Stomach smooth muscle (tissue), 2 donors: ENCODE results near the gene INTS1.
A peak's percentile ranks its signal among the peaks of the same experiment; 100 is the strongest.

Experiments used
- H3K27ac ChIP-seq: one replicate; pipeline ENCODE4 v1.7.0; 2013; ENCODE audit warnings: mild to moderate bottlenecking, low read length, inconsistent platforms
- H3K27me3 ChIP-seq, 2 donors: one replicate each; pipeline ENCODE4 v1.7.0; 2013; ENCODE audit warnings: low read length in 2 of 2; ENCODE audit not compliant: insufficient read depth in 2 of 2, control insufficient read depth in 1 of 2
- H3K36me3 ChIP-seq, 2 donors: one replicate each; pipeline ENCODE4 v1.7.0; 2013; ENCODE audit warnings: low read length in 2 of 2; ENCODE audit not compliant: control insufficient read depth in 2 of 2, insufficient read depth in 2 of 2
- H3K4me1 ChIP-seq: one replicate; pipeline ENCODE4 v1.7.0; 2013; ENCODE audit warnings: low read length; ENCODE audit not compliant: control insufficient read depth, insufficient read depth
- H3K4me3 ChIP-seq, 2 donors: one replicate each; pipeline ENCODE4 v1.7.0; 2013; ENCODE audit warnings: low read length in 2 of 2
- H3K9ac ChIP-seq, 2 donors: one replicate each; pipeline ENCODE4 v1.7.0; 2013; ENCODE audit warnings: low read length in 2 of 2, mild to moderate bottlenecking in 1 of 2
- H3K9me3 ChIP-seq, 2 donors: one replicate each; pipeline ENCODE4 v1.7.0; 2013; ENCODE audit warnings: low read length in 2 of 2; ENCODE audit not compliant: control insufficient read depth in 2 of 2
- donor health status: healthy.
- donor health status: Pancreatic carcinoma.

INTS1 gene, protein sequence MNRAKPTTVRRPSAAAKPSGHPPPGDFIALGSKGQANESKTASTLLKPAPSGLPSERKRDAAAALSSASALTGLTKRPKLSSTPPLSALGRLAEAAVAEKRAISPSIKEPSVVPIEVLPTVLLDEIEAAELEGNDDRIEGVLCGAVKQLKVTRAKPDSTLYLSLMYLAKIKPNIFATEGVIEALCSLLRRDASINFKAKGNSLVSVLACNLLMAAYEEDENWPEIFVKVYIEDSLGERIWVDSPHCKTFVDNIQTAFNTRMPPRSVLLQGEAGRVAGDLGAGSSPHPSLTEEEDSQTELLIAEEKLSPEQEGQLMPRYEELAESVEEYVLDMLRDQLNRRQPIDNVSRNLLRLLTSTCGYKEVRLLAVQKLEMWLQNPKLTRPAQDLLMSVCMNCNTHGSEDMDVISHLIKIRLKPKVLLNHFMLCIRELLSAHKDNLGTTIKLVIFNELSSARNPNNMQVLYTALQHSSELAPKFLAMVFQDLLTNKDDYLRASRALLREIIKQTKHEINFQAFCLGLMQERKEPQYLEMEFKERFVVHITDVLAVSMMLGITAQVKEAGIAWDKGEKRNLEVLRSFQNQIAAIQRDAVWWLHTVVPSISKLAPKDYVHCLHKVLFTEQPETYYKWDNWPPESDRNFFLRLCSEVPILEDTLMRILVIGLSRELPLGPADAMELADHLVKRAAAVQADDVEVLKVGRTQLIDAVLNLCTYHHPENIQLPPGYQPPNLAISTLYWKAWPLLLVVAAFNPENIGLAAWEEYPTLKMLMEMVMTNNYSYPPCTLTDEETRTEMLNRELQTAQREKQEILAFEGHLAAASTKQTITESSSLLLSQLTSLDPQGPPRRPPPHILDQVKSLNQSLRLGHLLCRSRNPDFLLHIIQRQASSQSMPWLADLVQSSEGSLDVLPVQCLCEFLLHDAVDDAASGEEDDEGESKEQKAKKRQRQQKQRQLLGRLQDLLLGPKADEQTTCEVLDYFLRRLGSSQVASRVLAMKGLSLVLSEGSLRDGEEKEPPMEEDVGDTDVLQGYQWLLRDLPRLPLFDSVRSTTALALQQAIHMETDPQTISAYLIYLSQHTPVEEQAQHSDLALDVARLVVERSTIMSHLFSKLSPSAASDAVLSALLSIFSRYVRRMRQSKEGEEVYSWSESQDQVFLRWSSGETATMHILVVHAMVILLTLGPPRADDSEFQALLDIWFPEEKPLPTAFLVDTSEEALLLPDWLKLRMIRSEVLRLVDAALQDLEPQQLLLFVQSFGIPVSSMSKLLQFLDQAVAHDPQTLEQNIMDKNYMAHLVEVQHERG (N-terminal part only)

DNA sequence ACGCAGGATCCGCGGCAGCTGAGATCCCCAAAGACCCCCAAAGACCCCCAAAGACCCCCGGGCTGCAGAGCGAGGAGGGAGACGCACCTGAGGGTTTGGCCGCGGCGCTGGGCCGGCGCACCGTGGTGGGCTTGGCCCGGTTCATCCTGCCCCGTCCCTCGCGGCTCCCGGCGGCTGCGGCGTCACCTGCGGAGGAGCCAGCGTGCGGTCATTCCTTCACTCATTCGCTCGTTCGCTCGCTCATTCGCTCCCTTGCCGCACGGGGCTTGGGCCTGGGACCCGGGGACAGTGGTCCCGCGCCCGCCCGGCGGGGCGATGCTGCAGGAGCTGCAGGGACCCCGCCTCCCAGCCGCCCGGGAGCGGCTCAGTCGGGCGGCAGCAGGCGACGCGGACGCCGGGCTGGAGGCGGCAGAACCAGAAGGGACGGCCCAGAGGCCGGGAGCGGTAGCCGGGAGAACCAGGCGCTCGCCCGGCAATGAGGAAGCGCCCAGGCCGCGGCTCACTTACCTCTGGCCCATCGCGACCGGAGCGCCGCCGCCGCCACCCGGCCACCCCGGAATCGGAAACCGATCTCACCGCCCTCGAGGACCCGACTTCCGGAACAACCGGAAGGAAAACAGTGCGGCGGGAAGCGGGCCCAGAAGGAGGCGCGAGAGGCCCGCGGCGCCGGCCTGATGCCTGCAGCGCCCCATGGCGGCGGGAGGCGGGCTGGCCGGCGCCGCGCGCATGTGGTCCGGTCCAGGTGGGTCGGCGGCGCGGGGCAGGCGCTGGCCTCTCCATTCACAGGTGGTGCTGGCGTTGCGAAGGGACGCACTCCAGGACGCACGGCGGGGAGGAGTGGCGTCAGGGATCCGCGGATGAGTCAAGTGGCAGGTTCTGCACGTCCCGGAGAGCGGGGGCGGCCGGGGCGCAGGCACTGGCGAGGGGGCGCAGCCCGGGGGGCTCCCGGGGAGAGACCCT is at the start of gene INTS1:
TSS of gene INTS1 (minus strand) at position 574 of the 960 bp plus-strand sequence. CDS start at position 145, 429 bp downstream.
- Histone ChIP-seq H3K9ac (peak within 1 kb of the TSS; percentile 64 to 72), H3K4me3 (peak within 1 kb of the TSS; percentile 94 to 96), H3K27me3 (no peaks in the 10 kb centered on the region), H3K36me3 (peaks cover 4 to 21% of the 10 kb centered on the region in 2 donors), H3K4me1 (peaks cover 20% of the 10 kb centered on the region), H3K9me3 (no peaks in the 10 kb centered on the region), H3K27ac (no peak within 1 kb of the TSS)

DNA sequence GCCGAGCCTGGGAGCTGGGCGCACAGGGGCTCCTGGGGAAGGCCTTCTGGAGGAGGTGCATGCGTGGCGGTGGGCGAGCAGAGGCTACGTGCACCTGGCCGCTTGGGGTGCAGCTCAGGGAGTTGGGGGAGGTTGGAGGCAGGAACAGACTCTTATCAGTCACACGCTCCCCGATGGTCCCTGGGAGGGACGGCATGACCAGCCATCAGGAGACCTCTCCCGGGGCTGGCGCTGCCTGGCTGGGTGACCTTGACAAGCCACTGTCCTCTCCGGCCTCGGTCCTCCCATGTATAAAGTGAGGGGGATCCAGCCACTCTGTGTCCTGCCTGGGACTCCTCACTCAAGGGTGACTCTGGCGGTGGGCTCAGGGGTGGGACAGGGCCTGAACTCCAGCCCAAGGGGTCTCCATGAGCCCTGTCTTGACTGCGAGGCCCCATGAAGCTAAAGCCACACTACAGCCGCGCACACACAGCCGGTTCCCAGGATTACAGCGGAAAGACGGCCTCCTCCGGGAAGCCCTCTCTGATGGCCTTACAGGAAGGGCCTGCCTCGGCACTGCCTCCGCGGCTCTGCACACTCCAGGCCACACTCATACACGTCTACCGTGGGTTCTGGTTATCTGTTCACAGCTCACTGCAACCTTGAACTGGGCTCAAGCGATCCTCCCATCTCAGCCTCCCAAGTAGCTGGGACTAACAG is 49.5 kb upstream of the INTS1 start:
- Histone ChIP-seq H3K9ac (no peak overlapping the region), H3K27ac (no peak overlapping the region), H3K4me1 (peaks cover 11% of the 10 kb centered on the region), H3K9me3 (no peaks in the 10 kb centered on the region), H3K36me3 (no peaks in the 10 kb centered on the region), H3K4me3 (no peak overlapping the region), H3K27me3 (peaks cover 7 to 9% of the 10 kb centered on the region in 2 donors)

DNA sequence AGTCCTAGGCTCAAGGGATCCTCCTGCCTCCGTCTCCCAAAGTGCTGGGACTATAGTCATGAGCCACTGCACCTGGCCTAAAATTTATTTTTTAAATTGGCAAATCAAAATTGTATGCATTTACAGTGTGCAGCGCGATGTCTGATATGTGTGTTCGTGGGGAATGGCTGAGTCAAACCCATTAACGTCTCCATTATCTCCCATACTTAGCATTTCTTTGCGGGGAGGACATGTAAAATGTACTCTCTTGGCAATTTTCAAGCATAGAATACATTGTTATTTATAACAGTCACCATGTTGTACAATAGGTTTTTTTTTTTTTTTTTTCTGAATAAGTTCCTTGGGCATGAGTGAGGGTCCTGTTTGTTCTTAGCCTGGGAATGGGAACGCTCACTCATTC is 48.0 kb upstream of the INTS1 start:
- H3K36me3 ChIP-seq = no peaks in the 10 kb centered on the region
- peaks cover 4 to 9% of the 10 kb centered on the region in 2 donors for H3K27me3 ChIP-seq
- no peak overlapping the region for H3K27ac ChIP-seq
- no peaks in the 10 kb centered on the region for H3K9me3 ChIP-seq
- H3K9ac ChIP-seq = no peak overlapping the region
- peaks cover 11% of the 10 kb centered on the region for H3K4me1 ChIP-seq
- no peak overlapping the region for H3K4me3 ChIP-seq

DNA sequence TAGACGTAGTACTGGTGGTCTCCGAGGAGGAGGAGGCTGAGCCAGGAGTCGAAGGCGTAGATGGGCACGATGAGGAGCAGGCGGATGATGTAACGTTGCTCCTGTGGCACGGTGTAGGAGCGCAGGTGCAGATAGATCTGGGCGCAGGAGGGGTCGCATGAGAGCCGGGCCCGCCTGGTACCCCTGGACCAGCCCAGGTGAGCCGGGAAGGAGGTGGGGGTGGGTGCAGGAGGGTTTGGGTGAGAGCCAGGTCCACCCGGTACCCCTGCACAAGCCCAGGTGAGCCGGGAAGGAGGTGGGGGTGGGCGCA is 46.6 kb upstream of the INTS1 start:
- H3K4me3 ChIP-seq = no peak overlapping the region
- H3K9me3 ChIP-seq = no peaks in the 10 kb centered on the region
- peaks cover 4 to 8% of the 10 kb centered on the region in 2 donors for H3K27me3 ChIP-seq
- H3K9ac ChIP-seq = no peak overlapping the region
- no peak overlapping the region for H3K27ac ChIP-seq
- H3K4me1 ChIP-seq = peaks cover 9% of the 10 kb centered on the region
- no peaks in the 10 kb centered on the region for H3K36me3 ChIP-seq

DNA sequence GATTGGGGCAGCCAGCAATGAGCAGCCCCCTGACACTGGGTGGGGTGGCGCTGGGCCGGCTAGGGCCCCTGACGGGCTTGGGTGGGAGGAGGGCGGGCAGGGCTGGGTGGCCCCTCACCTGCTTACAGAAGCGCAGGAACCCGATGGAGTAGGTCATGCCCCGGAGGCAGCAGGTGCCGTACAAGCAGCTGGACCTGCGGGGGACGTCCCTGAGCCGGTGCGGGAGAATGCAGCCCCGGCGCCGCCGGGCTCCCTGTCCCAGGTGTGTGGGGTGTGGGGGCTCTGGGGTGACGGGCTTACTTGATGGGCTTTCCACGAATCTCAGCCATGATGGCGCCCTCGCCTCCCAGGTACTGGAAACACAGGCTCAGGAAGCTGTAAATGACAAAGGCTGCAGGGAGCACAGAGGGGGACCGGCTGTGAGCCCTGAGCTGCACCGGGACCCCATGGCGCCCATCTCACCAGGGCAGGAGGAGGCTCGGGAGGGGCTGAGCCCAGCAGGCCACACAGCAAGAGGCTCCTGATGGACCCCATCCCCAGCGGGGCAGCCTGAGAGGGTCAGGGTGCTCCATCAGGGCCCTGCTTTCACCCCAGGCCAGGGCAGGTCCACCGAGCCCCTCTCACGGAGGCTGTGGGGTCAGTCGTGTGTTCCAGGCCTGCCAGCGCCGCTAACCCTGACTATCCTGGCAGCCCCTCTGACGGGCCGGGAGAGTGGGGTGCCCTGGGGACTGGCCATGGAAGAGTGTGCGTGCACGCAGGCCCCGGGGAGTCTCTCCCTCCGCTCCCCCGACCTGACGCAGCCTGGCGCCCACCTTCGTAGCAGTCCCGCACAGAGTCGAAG is 46.0 kb upstream of the INTS1 start:
- Histone ChIP-seq H3K27ac (no peak overlapping the region), H3K9ac (no peak overlapping the region), H3K36me3 (no peaks in the 10 kb centered on the region), H3K9me3 (no peaks in the 10 kb centered on the region), H3K4me1 (peaks cover 4% of the 10 kb centered on the region), H3K4me3 (no peak overlapping the region), H3K27me3 (peaks cover 0 to 2% of the 10 kb centered on the region in 2 donors)

DNA sequence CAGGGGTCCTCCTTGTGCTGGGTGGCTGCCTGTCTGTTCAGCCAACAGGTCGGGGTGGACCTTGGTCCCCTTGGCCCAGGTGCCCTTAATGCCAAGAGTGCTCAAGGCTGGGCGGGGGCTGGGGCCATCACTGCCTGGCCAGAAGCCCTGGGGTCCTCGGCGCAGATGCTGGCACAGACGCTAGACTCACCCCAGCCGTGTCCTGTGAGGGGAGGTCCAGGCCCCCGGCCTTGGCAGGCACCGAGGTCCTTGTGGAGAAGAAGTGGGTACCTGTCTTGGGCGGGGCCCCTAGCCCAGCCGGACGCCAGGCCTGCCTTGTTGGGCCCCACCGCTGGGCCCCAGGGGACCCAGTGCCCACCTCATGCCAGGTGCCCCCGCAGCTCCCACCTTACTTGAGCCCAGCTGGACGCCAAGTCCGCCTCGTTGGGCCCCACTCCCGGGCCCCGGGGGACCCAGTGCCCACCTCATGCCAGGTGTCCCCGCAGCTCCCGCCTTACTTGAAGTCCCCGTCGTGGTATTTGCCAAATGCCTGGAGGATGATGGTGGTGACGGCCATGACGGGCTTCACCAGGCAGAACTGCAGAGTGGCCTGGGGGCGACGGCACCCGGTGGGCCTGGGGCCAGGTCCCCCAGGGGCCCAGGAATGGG is 45.3 kb upstream of the INTS1 start:
- H3K9me3 ChIP-seq = no peaks in the 10 kb centered on the region
- no peak overlapping the region for H3K9ac ChIP-seq
- no peaks in the 10 kb centered on the region for H3K27me3 ChIP-seq

DNA sequence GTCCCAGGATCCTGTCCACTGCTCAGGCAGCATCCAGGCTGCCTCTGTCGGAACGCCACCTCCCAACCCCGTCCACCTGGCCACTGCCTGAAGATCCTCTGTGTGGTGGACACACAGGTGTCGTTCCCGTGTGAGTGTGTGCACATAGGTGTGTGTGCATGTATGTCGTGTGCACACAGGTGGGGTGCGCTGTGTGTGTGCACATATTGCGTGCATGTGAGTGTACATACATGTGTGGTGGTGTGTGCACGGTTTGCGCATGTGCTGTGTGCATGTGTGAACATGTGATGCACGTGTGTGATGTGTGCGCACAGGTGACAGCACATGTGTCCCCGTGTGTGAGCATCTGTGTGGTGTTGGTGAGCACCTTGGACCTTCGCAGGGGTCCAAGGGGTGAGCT is 44.8 kb upstream of the INTS1 start:
- H3K9ac ChIP-seq = no peak overlapping the region
- H3K4me1 ChIP-seq = peaks cover 2% of the 10 kb centered on the region
- H3K27me3 ChIP-seq = no peaks in the 10 kb centered on the region
- no peaks in the 10 kb centered on the region for H3K9me3 ChIP-seq
- H3K27ac ChIP-seq = no peak overlapping the region
- H3K4me3 ChIP-seq = no peak overlapping the region
- H3K36me3 ChIP-seq = no peaks in the 10 kb centered on the region

More for the DNA sequence above, 45.3 kb upstream of the INTS1 start:
- H3K4me3 ChIP-seq = no peak overlapping the region
- H3K27ac ChIP-seq = no peak overlapping the region
- no peaks in the 10 kb centered on the region for H3K36me3 ChIP-seq
- H3K4me1 ChIP-seq = peaks cover under 1% of the 10 kb centered on the region

DNA sequence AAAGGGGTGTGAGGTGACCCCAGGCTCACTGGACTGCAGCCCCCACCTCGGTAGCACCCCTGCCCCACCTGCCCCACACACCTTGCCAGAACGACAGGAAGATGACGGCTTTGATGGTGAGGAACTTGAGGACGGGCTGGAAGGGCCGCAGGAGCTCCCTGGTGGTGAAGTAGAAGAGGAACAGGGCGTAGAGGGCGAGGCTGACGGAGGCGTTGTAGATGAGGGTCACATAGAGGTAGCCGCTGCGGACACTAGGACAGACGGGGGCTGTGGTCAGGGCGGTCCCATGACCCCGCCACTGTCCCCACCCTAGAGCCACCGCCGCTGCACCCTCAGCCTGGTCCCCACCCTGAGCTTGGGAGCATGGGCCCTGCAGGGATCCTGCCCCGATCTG is 44.2 kb upstream of the INTS1 start:
- Histone ChIP-seq H3K4me1 (peaks cover 2% of the 10 kb centered on the region), H3K27ac (no peak overlapping the region), H3K4me3 (no peak overlapping the region), H3K27me3 (no peaks in the 10 kb centered on the region), H3K9me3 (no peaks in the 10 kb centered on the region), H3K36me3 (no peaks in the 10 kb centered on the region), H3K9ac (no peak overlapping the region)
